ENCODE data around the gene FASTKD1. TPM values are rescaled to one million over a fixed set of nuclear protein-coding genes. Genes with fewer than 3 reads are reported as not detected.

The FASTKD1 gene
- total RNA-seq, 1 experiment from 2014 or later: 37.1 TPM

DNA sequence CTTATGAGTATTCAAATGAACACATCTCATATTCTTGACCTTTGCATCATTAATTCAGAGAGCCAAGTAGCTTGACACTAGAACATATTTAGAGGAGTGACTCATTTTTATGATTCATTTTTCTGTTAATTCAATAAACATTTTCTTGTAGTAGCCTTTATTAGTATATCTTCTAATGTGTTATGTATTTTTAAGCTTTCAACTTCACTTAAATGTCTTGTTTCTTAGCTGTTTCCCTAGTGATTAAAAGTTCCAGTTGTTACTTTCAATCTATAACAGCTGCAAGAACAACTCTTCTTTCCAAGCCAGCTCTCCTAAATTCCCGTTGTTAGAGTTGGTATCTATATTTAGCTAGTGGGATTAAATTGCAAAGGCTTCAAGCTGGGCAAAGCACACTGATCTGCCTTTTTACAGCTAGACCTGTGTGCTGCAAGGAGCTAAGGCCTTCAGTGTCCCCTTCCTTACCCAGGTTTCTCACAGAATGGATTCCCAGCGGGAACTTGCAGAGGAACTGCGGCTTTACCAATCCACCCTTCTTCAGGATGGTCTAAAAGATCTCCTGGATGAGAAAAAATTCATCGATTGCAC lies 64.3 kb downstream of the FASTKD1 start, which contains the start of gene KLHL41:
KLHL41 (plus strand) TSS at position 405 of the 588 bp plus-strand sequence; CDS start at position 482, 77 bp downstream.
- DNase-seq (ENCODE audit: low read depth): no peak

DNA sequence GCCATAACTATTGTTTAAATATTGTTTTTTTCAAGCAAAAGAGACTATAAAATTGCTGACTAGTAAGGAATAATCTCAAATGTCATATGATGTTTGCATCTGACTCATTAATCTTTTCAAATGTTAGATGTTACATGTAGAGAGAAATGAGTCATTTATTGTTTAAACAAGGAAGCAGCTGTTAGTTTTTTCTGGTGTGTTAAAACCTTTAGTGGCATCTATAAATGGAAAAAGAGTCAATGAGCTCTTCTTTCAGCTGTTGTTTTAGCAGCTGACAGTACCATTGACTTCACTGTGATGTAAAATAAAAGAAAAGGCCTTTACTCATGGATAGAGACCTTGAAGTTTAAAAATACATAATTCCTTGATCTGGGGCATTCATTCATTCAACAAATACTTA lies 66.0 kb downstream of the FASTKD1 start:
- DNase-seq (ENCODE audit: low read depth): no peak

DNA sequence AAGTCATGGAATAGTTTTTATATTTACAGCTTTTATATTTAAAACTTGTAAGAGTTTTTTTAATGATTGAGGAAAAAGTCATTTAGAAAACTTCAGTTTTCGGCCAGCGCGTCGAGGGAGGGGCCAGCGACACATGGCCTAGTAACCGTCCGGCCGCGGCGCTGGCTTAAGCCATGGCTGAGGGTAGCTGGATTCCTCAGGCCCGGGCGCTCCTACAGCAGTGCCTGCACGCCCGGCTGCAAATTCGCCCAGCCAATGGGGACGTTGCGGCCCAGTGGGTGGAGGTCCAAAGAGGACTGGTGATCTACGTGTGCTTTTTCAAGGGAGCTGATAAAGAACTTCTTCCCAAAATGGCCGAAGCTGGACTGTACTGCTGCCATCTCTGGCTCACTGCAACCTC lies 69.0 kb downstream of the FASTKD1 start:
- DNase-seq (ENCODE audit: low read depth): no peak

GRCh38 chr2:169495310-169495928 lies 78.2 kb downstream of the FASTKD1 start:
- DNase-seq (ENCODE audit: low read depth): no peak

GRCh38 chr2:169493360-169493759 lies 80.3 kb downstream of the FASTKD1 start:
- DNase-seq (ENCODE audit: low read depth): no peak

DNA sequence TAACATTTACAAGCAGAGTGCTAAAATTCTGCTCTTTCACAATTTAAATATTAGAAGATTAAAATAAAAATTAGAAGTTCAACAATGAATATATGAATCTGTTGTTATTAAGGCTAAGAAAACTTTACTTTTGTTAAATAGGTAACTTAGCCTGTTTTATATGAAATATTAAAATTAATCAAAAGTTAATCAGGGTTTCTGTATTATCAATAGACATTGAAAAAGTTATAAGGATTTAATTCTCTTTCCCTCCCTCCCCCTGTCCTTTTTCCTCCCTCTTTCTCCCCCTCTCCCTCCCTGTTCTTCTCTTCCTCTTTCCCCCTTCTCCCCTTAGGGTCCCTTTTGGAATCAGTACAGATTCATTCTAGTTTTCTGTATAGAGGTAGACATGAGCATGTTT lies 82.3 kb downstream of the FASTKD1 start:
- no peak for DNase-seq (ENCODE audit: low read depth)

DNA sequence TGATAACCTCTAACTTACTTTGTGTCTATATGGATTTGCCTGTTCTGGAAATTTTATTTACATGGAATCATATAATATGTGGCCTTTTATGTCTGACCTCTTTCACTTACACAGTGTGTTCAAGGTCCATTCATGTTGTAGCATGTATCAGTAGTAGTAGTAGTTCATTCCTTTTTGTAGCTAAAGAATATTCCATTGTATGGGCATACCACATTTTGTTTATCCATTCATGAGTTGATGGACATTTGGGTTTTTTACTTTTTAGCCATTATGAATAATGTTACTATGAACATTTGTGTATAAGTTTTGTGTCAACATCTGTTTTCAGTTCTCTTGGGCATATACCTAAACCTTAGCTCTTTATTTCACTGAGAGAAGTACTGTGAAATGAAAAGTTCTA lies 82.8 kb downstream of the FASTKD1 start:
- DNase-seq (ENCODE audit: low read depth): no peak

GRCh38 chr2:169486487-169486886 lies 87.2 kb downstream of the FASTKD1 start:
- no peak for DNase-seq (ENCODE audit: low read depth)

DNA sequence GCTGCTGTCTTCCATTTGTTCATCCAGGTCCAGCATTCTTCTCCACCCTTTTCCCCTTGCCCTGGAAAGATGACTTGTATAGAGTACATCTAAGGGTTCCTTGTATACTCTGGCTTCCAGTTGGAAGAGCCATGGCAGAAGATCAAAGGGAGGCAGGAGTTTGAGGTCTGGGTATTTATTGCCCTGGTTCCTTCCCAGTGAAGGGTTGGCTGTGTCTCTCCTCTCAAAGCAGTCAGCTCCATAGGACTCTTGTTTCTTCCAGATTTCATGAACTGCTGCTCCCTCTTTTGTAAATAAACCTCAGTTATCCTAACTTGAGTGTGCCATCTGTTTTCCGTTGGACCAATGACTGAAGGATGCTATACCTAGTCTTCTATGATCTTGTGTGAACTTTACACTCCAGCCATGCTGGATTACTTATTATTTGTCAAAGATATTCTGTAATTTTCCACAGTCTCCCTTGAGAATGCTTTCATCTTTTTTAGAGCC lies 88.0 kb downstream of the FASTKD1 start:
- DNase-seq (ENCODE audit: low read depth): no peak

- DNase-seq (ENCODE audit: low read depth): no peak
Observed at GRCh38 chr2:169480079-169480465, 93.6 kb downstream of the FASTKD1 start.

Other genes starting within 250 kb of the FASTKD1 start
- under 0.01 TPM in 1 of 2 replicates, not detected in the other for gene LRP2, start 211.3 kb downstream of the FASTKD1 start, total RNA-seq (2014; rRNA removed; shearing (Covaris generic))
- gene BBS5, start 94.4 kb downstream of the FASTKD1 start, total RNA-seq (2014; rRNA removed; shearing (Covaris generic)): 3.7 and 6.7 TPM in 2 replicates
- 0.15 and 0.51 TPM in 2 replicates for gene KLHL41, start 64.2 kb downstream of the FASTKD1 start, total RNA-seq (2014; rRNA removed; shearing (Covaris generic))
- gene PPIG, start 10.5 kb upstream of the FASTKD1 start, total RNA-seq (2014; rRNA removed; shearing (Covaris generic)): 40.2 and 44.4 TPM in 2 replicates
- gene CFAP210, start 120.5 kb upstream of the FASTKD1 start, total RNA-seq (2014; rRNA removed; shearing (Covaris generic)): not detected in 2 replicates
- gene PHOSPHO2, start 120.6 kb upstream of the FASTKD1 start, total RNA-seq (2014; rRNA removed; shearing (Covaris generic)): 10.4 and 12.2 TPM in 2 replicates
- 13.9 and 17.2 TPM in 2 replicates for gene KLHL23, start 160.0 kb upstream of the FASTKD1 start, total RNA-seq (2014; rRNA removed; shearing (Covaris generic))
- 172 and 179 TPM in 2 replicates for gene SSB, start 225.0 kb upstream of the FASTKD1 start, total RNA-seq (2014; rRNA removed; shearing (Covaris generic))

Data from Daoy (cell line).